HepG2 (cell line): ENCODE results near the gene DMGDH. TPM values are rescaled to one million over a fixed set of nuclear protein-coding genes. Genes with fewer than 3 reads are reported as not detected.

ENCODE experiments used
- MATR3 ChIP-seq: sonication (generic); formaldehyde crosslinking; IDR thresholded peaks from 2 replicates; pipeline ENCODE4 v1.4.0; 2020; ENCODE audit warnings: missing genetic modification reagents
- MNT ChIP-seq: fragments of 450-650 bp; IDR thresholded peaks from 2 replicates; pipeline ENCODE4 v1.6.1; 2016
- NFIC ChIP-seq: IDR thresholded peaks from 2 replicates; pipeline ENCODE4 v1.6.1; 2012; ENCODE audit warnings: mild to moderate bottlenecking, low read length, inconsistent platforms
- PHF8 ChIP-seq: sonication (generic); formaldehyde crosslinking; IDR thresholded peaks from 2 replicates; pipeline ENCODE4 v1.5.0; 2020; ENCODE audit warnings: missing genetic modification reagents
- PRDM10 ChIP-seq: sonication (generic); formaldehyde crosslinking; IDR thresholded peaks from 2 replicates; pipeline ENCODE4 v1.4.0; 2020; ENCODE audit warnings: low read depth, missing genetic modification reagents
- PTBP1 ChIP-seq: fragments of 200-400 bp; formaldehyde crosslinking; IDR thresholded peaks from 2 replicates; pipeline ENCODE4 v1.6.1; 2018; ENCODE audit warnings: low read length, low read depth; ENCODE audit not compliant: poor library complexity, severe bottlenecking
- SIX4 ChIP-seq: sonication (generic); formaldehyde crosslinking; IDR thresholded peaks from 2 replicates; pipeline ENCODE4 v1.4.0; 2020; ENCODE audit warnings: missing genetic modification reagents
- THRA ChIP-seq: sonication (generic); formaldehyde crosslinking; IDR thresholded peaks from 2 replicates; pipeline ENCODE4 v1.4.0; 2020; ENCODE audit warnings: missing genetic modification reagents, borderline replicate concordance
- ZBTB38 ChIP-seq: sonication (generic); formaldehyde crosslinking; IDR thresholded peaks from 2 replicates; pipeline ENCODE4 v1.5.1; 2020; ENCODE audit warnings: mild to moderate bottlenecking, missing genetic modification reagents
- ZFY ChIP-seq: sonication (generic); formaldehyde crosslinking; IDR thresholded peaks from 2 replicates; pipeline ENCODE4 v1.4.0; 2020; ENCODE audit warnings: missing genetic modification reagents
- ZNF205 ChIP-seq: IDR thresholded peaks from 2 replicates; pipeline ENCODE4 v1.6.1; 2018; ENCODE audit warnings: missing biosample characterization, missing genetic modification reagents
- ZNF768 ChIP-seq: sonication (generic); formaldehyde crosslinking; IDR thresholded peaks from 2 replicates; pipeline ENCODE4 v1.4.0; 2020; ENCODE audit warnings: missing genetic modification reagents
- polyA plus RNA-seq, 8 experiments: library from polyadenylated mRNA; depleted of rRNA in 3 of 8; stranded (reverse) in 7 of 8; unstranded in 1 of 8; fragments of >200 nt; fragmentation: Illumina TruSeq in 4 of 8; extraction: Trizol in 4 of 8; gene quantifications; 2 replicates each; pipeline versions ENCODE4 v1.2.1 to v1.2.3, GENCODE V29; 2011 to 2016; ENCODE audit warnings: low read depth in 4 of 8, missing spikeins in 1 of 8, mixed read lengths in 1 of 8; ENCODE audit not compliant: insufficient read depth in 1 of 8
- total RNA-seq, 5 experiments: library from RNA; depleted of rRNA; stranded (reverse); fragments of >200 nt; fragmentation: Illumina TruSeq; extraction: Trizol; gene quantifications; 2 replicates each; pipeline ENCODE4 v1.2.3, GENCODE V29; 2016; ENCODE audit warnings: low read depth in 1 of 5
- TF ChIP-seq, protein P1 (sequence below): sonication (generic); formaldehyde crosslinking; IDR thresholded peaks from 2 replicates; pipeline ENCODE4 v1.9.0; 2021; ENCODE audit warnings: mild to moderate bottlenecking, missing genetic modification reagents
- TF ChIP-seq, protein P2 (sequence below): sonication (generic); formaldehyde crosslinking; IDR thresholded peaks from 2 replicates; pipeline ENCODE4 v1.4.0; 2020; ENCODE audit warnings: missing genetic modification reagents
- TF ChIP-seq, protein P3 (sequence below): sonication (generic); formaldehyde crosslinking; IDR thresholded peaks from 2 replicates; pipeline ENCODE4 v1.5.0; 2020; ENCODE audit warnings: missing genetic modification reagents

DMGDH gene
- total and polyA plus RNA-seq, 2 of the 13 experiments (the other 11 are each of a cell fraction or from before 2014, with no cell fraction given): 3.6 to 7.9 TPM

DNA sequence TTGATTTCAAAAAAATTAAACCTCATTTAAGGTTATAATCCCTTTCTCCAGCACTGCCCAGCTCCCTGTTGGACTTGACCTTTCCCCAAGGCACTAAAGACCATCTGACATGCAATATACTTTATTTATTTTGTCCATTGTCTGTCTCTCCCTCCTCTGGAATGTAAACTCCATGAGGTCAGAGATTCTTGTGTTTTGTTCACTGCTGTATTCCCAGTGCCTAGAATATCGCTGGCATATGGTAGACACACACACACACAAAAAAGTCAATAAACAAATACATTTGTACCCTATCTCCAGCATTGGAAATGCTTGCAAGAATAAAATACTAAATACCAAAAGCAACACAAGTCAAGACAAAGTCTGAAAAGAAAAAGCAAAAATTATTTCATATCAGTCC is 67.1 kb downstream of the DMGDH start (continued):
- peak; percentile 51; the same call in 1 of the 2 replicates for TF ChIP-seq THRA
- TF ChIP-seq, protein P1, sequence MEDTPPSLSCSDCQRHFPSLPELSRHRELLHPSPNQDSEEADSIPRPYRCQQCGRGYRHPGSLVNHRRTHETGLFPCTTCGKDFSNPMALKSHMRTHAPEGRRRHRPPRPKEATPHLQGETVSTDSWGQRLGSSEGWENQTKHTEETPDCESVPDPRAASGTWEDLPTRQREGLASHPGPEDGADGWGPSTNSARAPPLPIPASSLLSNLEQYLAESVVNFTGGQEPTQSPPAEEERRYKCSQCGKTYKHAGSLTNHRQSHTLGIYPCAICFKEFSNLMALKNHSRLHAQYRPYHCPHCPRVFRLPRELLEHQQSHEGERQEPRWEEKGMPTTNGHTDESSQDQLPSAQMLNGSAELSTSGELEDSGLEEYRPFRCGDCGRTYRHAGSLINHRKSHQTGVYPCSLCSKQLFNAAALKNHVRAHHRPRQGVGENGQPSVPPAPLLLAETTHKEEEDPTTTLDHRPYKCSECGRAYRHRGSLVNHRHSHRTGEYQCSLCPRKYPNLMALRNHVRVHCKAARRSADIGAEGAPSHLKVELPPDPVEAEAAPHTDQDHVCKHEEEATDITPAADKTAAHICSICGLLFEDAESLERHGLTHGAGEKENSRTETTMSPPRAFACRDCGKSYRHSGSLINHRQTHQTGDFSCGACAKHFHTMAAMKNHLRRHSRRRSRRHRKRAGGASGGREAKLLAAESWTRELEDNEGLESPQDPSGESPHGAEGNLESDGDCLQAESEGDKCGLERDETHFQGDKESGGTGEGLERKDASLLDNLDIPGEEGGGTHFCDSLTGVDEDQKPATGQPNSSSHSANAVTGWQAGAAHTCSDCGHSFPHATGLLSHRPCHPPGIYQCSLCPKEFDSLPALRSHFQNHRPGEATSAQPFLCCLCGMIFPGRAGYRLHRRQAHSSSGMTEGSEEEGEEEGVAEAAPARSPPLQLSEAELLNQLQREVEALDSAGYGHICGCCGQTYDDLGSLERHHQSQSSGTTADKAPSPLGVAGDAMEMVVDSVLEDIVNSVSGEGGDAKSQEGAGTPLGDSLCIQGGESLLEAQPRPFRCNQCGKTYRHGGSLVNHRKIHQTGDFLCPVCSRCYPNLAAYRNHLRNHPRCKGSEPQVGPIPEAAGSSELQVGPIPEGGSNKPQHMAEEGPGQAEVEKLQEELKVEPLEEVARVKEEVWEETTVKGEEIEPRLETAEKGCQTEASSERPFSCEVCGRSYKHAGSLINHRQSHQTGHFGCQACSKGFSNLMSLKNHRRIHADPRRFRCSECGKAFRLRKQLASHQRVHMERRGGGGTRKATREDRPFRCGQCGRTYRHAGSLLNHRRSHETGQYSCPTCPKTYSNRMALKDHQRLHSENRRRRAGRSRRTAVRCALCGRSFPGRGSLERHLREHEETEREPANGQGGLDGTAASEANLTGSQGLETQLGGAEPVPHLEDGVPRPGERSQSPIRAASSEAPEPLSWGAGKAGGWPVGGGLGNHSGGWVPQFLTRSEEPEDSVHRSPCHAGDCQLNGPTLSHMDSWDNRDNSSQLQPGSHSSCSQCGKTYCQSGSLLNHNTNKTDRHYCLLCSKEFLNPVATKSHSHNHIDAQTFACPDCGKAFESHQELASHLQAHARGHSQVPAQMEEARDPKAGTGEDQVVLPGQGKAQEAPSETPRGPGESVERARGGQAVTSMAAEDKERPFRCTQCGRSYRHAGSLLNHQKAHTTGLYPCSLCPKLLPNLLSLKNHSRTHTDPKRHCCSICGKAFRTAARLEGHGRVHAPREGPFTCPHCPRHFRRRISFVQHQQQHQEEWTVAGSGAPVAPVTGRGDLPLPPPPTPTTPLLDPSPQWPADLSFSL (CRISPR knock-in tag): peak; percentile 63; the same call in 1 of the 2 replicates
- no peak for TF ChIP-seq ZNF768 (CRISPR knock-in tag)
- TF ChIP-seq NFIC: peak; percentile 53; the same call in 1 of the 2 replicates
- no peak for TF ChIP-seq MATR3
- TF ChIP-seq, protein P2, sequence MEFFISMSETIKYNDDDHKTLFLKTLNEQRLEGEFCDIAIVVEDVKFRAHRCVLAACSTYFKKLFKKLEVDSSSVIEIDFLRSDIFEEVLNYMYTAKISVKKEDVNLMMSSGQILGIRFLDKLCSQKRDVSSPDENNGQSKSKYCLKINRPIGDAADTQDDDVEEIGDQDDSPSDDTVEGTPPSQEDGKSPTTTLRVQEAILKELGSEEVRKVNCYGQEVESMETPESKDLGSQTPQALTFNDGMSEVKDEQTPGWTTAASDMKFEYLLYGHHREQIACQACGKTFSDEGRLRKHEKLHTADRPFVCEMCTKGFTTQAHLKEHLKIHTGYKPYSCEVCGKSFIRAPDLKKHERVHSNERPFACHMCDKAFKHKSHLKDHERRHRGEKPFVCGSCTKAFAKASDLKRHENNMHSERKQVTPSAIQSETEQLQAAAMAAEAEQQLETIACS (CRISPR knock-in tag): no peak
- TF ChIP-seq ZBTB38 (CRISPR knock-in tag): no peak
- TF ChIP-seq, protein P3, sequence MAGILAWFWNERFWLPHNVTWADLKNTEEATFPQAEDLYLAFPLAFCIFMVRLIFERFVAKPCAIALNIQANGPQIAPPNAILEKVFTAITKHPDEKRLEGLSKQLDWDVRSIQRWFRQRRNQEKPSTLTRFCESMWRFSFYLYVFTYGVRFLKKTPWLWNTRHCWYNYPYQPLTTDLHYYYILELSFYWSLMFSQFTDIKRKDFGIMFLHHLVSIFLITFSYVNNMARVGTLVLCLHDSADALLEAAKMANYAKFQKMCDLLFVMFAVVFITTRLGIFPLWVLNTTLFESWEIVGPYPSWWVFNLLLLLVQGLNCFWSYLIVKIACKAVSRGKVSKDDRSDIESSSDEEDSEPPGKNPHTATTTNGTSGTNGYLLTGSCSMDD (CRISPR knock-in tag): no peak
- TF ChIP-seq PRDM10 (CRISPR knock-in tag): no peak
- TF ChIP-seq MNT: no peak
- no peak for TF ChIP-seq SIX4 (CRISPR knock-in tag)
- no peak for TF ChIP-seq ZFY (CRISPR knock-in tag)
- no peak for TF ChIP-seq PTBP1
- TF ChIP-seq PHF8 (CRISPR knock-in tag): no peak
- TF ChIP-seq ZNF205 (CRISPR knock-in tag): no peak
